Panc1 (cell line): ENCODE data around the gene COL6A2.

ENCODE experiments used
- TF ChIP-seq, protein P1 (sequence below): fragments of 450-650 bp; IDR thresholded peaks from 2 replicates; pipeline ENCODE4 v1.5.1; 2017; ENCODE audit warnings: mild to moderate bottlenecking
- TF ChIP-seq, protein P2 (sequence below), 2 experiments: IDR thresholded peaks; 2 replicates each; pipeline ENCODE4 v1.6.1; 2011 to 2012; ENCODE audit warnings: low read depth in 2 of 2, control low read depth in 1 of 2, low read length in 1 of 2, mild to moderate bottlenecking in 1 of 2, moderate library complexity in 1 of 2; ENCODE audit not compliant: insufficient read depth in 1 of 2

DNA sequence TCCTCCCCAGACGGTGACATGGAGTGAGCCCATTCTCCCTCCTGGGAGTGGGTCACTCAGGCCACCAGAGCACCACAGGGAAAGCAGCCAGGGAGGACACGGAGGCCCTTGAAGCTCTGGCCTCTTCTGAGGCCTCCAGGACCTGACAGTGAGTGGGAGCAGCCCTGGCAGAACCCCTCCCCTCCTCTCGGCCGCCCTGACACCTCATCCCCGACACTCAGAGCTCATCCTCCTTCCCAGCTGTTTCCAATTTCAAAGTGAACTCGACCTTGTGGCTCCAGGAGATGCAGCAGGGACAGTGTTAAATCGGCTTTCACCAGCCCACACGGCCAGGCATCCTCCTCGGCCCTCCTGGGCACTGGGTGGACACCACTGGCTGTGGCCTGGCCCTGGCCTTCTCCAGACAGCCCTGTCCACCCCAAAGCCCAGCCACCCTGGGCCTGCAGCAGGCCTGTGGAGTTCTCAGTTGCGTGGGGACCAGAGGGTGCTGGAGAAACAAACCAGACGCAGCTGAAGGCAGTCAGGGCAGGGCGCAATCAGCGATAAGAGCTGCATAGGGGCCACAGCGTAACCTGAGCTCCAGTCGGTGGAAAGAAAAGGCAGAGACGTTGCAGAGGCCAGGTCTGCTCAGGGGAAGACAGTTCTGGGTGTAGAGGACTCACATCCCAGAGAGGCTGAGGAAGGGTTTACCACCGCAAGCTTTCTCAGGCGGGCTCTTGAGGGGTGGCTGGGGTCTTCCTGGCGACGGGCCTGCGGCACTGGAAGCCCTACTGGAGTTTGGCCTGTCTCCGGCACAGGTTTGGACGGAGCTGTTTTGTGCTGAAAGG is 30.4 kb downstream of the COL6A2 start:
- TF ChIP-seq, protein P1, sequence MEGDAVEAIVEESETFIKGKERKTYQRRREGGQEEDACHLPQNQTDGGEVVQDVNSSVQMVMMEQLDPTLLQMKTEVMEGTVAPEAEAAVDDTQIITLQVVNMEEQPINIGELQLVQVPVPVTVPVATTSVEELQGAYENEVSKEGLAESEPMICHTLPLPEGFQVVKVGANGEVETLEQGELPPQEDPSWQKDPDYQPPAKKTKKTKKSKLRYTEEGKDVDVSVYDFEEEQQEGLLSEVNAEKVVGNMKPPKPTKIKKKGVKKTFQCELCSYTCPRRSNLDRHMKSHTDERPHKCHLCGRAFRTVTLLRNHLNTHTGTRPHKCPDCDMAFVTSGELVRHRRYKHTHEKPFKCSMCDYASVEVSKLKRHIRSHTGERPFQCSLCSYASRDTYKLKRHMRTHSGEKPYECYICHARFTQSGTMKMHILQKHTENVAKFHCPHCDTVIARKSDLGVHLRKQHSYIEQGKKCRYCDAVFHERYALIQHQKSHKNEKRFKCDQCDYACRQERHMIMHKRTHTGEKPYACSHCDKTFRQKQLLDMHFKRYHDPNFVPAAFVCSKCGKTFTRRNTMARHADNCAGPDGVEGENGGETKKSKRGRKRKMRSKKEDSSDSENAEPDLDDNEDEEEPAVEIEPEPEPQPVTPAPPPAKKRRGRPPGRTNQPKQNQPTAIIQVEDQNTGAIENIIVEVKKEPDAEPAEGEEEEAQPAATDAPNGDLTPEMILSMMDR: no peak
- TF ChIP-seq, protein P2, sequence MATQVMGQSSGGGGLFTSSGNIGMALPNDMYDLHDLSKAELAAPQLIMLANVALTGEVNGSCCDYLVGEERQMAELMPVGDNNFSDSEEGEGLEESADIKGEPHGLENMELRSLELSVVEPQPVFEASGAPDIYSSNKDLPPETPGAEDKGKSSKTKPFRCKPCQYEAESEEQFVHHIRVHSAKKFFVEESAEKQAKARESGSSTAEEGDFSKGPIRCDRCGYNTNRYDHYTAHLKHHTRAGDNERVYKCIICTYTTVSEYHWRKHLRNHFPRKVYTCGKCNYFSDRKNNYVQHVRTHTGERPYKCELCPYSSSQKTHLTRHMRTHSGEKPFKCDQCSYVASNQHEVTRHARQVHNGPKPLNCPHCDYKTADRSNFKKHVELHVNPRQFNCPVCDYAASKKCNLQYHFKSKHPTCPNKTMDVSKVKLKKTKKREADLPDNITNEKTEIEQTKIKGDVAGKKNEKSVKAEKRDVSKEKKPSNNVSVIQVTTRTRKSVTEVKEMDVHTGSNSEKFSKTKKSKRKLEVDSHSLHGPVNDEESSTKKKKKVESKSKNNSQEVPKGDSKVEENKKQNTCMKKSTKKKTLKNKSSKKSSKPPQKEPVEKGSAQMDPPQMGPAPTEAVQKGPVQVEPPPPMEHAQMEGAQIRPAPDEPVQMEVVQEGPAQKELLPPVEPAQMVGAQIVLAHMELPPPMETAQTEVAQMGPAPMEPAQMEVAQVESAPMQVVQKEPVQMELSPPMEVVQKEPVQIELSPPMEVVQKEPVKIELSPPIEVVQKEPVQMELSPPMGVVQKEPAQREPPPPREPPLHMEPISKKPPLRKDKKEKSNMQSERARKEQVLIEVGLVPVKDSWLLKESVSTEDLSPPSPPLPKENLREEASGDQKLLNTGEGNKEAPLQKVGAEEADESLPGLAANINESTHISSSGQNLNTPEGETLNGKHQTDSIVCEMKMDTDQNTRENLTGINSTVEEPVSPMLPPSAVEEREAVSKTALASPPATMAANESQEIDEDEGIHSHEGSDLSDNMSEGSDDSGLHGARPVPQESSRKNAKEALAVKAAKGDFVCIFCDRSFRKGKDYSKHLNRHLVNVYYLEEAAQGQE (IDR thresholded peaks at IDR 0.05; ENCODE audit: insufficient read depth in 1 of 2, low read depth in 2 of 2, low read length in 1 of 2): no peak
